Medulla oblongata (tissue), 1 donor: ENCODE results near the gene BPGM.

Experiments used
- DNase-seq: peaks from one replicate; pipeline ENCODE4 v3.0.0-alpha.2; 2015; ENCODE audit errors: extremely low spot score

BPGM gene

DNA sequence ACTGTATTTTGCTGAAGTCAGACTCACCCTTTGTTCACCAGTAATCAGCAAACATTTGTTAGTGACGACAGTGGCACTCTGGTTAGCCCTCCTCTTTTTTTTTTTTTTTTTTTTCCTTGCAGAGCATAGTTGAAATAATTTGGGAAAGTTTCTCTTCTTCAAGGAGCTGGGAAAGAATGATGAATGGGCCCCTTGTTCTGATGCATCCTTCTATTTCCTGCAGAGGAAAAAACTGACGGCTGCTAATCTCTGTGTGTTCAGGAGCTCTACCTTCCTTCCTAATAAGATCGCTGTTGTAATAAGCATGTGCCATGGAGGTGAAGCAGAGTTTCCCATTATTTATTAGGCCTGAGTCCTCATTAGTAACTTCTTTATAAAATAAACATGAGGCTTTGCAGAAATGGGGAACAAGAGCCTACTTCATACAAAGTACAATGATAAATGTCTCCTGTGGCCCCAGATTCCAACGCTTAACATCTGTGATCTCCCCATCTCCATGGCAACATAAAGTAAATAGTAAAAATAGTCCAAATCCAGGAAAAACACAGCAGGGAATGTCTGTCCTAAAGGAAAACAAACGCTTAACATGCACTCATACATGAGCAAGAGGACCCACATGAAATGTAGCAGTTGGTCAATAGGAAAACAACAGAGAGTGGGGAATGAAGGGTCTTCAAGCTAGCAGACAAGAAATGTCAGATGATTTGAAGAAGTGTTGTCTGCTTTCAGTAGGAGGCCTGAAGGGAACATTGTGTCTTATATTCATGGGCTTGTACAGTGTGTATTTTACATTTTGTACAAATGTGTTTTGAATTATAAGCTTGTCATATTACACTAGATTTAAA, 73.7 kb downstream of the BPGM start:
- DNase-seq = peak; percentile 31

DNA sequence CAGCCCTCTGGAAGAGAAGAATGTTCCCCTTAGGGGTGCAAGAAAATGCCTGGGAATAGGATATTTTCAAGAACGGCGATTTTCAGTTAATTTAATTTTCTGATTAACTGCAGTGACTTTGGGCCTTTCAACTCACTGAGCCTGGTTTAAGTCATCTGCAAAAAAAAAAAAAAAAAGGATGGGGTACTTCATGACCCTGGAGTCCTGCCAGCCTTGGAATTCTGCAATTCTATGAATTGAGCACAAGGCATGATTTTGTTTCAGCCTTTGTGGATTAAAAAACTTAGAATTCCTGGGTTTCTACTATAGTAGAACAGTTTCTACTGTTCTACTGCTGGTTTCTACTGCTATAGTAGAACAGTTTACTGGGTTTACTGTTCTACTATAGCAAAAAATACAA, 74.5 kb downstream of the BPGM start:
- no peak for DNase-seq

DNA sequence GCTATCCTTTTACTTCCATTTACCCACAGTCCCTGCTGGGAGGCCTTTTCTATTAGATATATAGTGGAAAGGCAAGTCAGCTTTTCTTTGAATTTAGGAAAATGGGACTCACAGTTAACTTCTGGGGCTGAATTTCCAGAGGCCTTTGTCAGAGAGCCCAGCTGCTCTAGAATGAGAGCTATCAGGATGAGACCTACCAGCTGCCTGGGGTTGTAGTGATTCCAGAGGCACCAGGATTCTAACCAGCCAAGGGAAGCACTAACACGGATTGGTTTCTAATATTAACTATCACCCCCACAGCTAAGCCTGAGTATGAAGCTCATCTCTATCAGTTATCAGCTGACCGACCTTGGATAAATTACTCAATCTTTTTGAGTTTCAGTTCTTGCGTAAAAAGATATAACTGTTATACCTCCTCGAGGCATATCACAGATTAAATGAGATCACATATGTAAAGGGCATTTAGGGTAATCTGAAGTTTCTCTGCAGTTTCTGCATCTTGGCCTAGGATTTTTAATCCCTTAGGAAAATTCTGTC, 76.2 kb downstream of the BPGM start:
- DNase-seq = no peak

DNA sequence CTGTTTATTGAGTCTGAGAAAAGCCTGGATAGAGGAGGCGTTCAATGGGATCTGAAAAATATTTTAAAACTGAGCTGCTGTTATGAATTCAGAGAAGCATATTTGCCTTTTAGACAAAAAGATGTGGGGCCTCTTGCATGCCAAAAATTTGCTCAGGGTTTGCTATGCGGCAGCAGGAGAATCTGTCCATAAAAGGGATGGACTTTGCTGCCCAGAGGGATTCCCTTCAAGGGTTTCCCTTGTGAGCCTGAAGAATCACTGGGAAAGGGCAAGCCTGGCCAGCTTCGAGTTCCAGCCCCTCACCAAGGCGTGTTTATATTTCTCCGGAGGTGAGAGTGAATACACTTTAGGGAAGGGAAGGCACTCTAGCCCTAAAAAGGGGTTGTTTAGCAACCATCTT, 77.2 kb downstream of the BPGM start:
- no peak for DNase-seq

DNA sequence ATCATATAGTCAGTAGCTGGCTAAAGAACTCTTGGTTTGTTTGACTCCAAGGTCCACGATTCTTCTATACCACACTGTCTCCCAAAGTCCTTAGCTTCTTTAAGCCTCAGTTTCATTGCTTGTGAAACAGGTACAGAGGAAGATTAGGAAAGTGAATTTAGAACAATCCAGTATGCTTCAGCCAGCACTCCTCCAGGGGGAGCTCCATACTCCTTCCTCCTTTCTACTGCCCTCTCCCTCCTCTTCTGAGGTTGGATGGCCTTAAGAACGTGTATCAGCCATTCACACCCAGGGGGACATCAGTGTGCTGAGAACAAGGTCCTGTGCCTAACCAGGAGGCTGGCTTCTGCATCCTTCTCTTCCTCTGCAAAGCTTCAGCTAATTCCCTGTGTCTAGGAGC, 78.0 kb downstream of the BPGM start:
- no peak for DNase-seq

DNA sequence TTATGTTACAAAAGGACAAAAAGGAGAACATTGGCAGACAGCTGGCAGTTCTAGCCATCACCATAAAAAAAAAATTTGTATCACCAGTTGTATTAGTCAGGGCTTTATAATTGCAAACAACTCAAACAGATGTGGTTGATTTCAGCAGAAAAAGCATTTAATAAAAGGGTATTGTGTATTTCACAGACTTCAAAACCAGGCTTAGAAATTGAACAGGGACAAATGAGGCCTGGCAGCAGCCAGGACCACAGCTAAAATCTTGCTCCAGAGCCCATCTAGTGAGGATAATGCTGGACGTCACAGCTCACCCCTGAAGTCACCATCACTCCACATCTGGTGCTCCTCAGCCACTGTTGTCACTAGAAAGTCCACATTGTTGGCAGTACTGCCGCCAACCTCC, 79.9 kb downstream of the BPGM start:
- DNase-seq = no peak

DNA sequence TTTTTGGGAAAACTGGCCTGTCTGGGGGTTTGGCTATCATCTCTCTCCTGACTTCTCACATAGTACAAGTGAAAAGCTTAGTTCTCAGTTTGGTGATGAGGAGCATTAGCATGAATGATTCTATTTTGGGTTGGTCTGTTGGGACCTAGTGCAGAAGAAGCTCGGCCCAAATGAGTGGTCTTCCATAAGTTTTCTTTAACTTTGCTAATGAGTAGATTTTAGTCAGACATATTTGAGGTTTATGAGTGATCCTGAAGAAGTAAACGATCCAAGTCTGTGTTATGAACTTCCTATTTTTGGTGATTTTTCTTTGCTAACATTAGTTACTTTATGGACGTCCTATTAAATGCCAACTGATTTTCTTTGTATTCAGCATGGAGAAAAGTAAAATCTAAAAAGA, 81.1 kb downstream of the BPGM start:
- no peak for DNase-seq
